DMS53 treated with DMSO at 0.1 percent for 48 hours (cell line): Measurements from ENCODE around the gene HLA-DOB.
"Not testable (repeated sequence)": the region's sequence is repeated elsewhere in the genome, so short reads cannot be mapped to it uniquely, and the experiment has no call there.

Source experiments
- DNase-seq: peaks from one replicate; lab custom pipeline; 2025; ENCODE audit not compliant: unreplicated experiment; lab: John Stamatoyannopoulos, UW

HLA-DOB gene

GRCh38 chr6:32815115-32815514 is 1.7 kb downstream of the HLA-DOB start:
- DNase-seq, result no peak

DNA sequence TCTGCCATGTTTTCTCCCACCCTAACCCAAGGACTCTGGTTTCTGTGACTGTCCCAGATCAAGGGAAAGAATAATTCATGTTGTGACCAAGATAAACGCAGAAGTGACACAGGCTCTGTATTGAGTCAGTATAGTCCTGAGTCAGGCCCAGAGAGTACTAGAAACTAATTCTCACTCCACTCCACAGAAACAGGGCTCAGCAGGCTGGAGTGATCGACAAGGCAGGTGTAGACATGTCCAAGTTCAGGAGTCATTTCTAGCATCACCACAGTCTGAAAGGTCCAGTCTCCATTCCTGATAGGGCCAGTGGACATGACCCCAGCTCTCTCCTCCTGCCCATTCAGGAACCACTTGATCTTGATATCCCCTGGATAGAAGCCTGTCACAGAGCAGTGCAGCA is 2.7 kb downstream of the HLA-DOB start:
- DNase-seq, result no peak

DNA sequence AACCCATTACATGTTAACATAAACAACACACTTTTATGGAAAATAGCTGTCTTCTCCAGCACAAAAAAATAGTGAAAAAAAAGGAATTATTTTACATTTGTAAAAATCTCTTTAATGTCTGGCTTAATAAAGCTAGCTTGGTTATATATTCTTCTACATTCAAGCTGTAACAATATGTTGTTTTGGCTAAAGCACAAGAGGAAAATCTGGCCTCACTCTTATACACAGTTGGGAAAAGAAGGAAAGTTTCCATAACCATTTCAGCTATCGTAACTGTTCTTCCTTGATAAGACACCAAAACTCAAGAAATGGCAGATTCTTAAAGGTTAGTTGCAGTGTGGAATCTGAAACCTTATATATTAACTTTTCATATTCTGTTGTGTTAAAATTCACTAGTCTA is 7.6 kb downstream of the HLA-DOB start:
- DNase-seq, result no peak

DNA sequence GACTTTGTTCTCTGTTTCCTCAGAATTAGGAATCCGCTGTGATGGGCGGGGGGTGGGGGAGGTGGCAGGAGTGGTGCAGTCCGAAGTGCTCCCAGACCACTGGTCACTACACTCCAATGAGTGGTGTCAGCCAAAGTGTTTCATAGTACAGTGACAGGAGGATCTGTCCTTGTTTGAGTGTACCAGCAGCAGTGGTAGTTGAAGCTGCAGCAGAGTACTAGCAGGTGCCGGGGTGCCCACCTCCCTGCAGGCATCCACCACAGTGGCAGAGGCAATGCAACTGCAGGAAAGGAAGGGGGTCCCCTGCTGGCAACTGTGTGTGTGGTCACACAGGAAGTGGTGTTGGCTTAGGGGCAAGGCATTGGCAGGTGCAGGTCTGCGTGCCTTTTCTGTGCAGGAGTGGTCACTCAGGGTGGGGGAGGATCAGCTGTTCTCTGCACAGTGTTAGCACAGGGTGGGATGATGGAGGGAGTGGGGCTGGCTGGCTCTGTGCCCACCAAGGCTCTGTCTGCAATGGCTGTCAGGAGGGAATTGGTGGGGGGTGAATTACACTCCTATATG is 9.7 kb downstream of the HLA-DOB start:
- no peak for DNase-seq

- not testable (repeated sequence) for DNase-seq
Measured at GRCh38 chr6:32805404-32805803, 11.4 kb downstream of the HLA-DOB start.

GRCh38 chr6:32803416-32803815 is 13.4 kb downstream of the HLA-DOB start:
- DNase-seq, result no peak

GRCh38 chr6:32799740-32800139 is 17.1 kb downstream of the HLA-DOB start:
- no peak for DNase-seq

DNA sequence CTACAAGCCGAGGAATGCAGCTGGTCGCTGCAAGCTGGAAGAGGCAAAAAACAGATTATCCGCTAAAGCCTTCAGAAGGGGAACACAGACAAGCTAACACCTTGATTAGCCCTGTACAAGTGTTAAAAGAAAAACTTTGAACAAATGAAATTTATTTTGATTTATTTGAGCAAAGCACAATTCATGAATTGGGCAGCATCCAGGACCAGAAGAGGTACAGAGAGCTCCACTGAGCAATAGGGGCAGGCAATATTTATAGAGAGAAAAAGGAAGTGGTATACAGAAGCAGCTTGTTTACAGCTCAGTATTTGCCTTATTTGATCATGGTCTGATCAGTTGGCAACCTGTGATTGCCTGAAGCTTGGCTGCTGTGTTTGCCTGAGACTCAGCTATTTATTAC is 17.6 kb downstream of the HLA-DOB start:
- DNase-seq, result no peak

GRCh38 chr6:32796848-32797776 is 19.7 kb downstream of the HLA-DOB start:
- DNase-seq, result peak; percentile 10

DNA sequence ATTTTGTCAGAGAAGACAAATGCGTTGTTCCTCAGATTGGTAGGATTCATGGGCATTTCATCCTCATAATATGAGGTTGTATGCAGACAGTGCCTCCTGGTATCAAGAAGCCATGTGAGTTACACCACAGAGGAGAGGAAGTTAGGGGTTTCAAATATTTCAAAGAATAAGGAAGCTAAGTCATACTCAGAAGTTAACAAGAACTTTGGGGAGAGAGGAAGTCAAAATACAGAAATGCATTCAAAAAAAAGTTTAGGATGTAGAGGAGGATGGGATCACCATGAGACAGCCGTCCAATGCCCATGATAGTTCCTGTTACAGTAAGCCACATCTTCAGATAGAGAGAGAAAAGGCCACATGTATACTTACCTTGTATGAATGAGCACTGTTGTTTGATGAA is 22.3 kb downstream of the HLA-DOB start:
- DNase-seq, result no peak

DNA sequence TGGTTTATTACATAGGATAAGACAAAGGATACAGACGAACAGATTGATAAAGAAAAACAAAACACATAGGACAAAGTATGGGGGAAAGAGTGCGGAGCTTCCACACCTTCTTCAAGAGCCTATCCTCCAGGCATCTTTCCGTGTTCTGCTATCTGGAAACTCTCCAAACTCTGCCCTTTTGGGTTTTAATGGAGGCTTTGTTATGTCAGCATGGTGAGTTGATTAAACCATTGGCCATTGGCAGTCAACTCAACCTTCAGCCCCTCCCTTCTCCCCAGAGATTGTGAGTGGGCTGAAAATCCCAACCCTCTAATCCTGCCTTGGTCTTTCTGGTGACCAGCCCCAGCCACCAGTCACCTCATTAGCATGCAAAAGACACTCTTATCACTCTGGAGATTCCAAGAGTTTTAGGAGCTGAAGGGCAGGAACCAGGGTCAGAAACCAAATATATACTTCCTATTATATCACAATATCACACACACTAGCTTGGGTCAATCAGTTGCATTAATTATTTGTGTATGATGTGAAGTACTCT is 23.8 kb downstream of the HLA-DOB start:
- DNase-seq, result no peak

DNA sequence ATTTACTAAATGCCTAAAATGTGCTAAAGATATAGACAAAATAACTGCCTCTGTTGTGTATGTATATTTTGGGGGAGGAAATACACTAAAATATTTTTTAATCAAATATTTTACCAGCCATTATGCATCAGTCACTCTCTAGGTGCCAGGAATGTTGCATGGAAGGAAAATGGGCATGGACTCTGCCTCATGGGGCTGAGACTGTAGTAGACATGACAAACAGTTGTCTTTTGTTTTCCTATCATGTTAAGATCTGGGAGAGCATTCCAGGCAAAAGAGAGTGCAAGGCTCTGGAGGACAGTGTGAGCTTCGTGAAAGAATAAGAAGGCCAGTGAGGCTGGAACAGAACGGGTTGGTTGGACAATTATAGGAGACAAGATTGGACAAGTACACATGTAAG is 26.5 kb downstream of the HLA-DOB start:
- DNase-seq, result no peak

DNA sequence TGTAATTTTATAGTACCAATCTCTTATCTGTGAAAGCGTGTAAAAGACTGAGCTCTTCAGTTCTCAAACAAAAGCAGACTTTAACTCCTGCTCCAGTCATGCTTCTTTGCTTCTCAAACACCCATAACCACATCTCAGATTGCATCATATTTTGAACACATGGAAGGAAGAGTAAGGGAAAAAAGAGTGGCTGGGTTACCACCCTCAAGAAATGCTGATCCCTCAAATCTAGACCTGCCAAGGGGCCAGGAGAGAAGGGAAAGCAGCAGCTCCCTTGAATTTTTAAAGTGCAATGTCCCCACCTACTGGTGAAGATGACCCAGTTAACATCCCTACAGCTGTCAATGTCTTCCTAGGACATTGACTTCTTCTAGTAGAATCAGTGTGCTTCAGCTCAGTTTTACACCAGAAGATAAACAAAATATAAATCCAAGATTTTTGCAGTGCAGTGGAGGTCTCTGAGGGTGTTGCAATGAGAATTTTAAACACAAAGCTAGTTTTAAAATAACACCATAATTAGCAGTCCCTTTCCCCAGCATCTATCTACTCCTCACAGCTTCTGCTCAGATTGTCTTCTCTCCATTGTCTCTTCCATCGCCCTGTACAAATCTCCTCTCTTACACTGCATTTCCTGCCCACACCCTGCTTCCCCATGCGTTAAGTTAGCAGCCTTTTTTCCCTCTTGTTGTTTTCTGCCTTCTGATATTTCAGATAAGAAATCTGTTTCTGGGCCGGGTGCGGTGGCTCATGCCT is 30.8 kb downstream of the HLA-DOB start:
- DNase-seq, result peak; percentile 89

- not testable (repeated sequence) for DNase-seq
Measured at GRCh38 chr6:32782923-32783322, 33.9 kb downstream of the HLA-DOB start.

- no peak for DNase-seq
Measured at GRCh38 chr6:32779036-32779435, 37.8 kb downstream of the HLA-DOB start.

GRCh38 chr6:32775071-32775470 is 41.7 kb downstream of the HLA-DOB start:
- no peak for DNase-seq

GRCh38 chr6:32774426-32774825 is 42.4 kb downstream of the HLA-DOB start:
- DNase-seq, result no peak

DNA sequence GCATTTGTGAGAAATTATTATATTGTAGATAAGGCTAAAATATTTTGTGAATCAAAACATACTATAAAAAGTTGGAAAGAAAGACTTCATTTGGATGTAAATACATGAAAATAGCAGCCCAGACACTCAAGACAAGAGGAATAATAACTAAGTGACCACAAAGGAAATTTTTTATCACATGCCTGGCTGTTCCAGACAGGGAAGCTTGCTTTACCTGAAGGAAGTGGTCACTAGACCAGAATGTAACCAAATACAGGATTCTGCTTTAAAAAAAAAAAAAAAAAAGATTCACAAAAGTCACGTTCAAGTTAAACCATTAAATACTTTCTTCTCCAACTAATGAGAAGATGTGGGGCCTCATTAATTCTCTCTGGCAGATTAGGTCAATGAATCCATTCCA is 44.1 kb downstream of the HLA-DOB start:
- DNase-seq, result no peak

GRCh38 chr6:32764048-32764447 is 52.8 kb downstream of the HLA-DOB start:
- DNase-seq, result peak; percentile 85

DNA sequence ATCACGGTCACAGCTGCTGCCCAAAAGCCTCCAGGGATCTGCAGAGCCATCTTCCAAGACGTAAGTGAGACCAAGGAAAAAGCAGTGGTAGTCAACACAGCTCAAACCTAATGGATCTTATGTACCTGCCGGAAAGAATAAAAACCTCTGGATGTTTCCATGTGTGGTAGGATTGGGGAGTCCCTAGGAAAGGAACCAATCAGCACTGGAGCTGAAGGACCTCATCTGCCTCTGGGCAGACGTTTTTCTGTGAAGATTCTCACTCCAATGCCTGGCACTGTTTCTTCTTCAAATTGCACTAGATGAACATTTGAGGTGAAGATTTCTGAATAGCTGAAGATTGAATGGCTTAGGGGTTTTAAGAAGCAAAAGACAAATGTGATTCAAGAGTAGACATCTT is 53.4 kb downstream of the HLA-DOB start, which contains the start of gene HLA-DQB2:
Gene HLA-DQB2, minus strand, starts transcription at position 112 of the 400 bp plus-strand sequence. Its CDS starts 62 bp downstream, at position 50.
- no peak for DNase-seq
